Fibroblast of lung (primary cell): ENCODE measurements around the gene ARVCF. TPM values are rescaled to one million over a fixed set of nuclear protein-coding genes. Genes with fewer than 3 reads are reported as not detected.

Experiments
- DNase-seq, 2 donors: peaks; one replicate each; pipeline versions ENCODE4 v3.0.0 to v3.0.0-alpha.2; 2010; ENCODE audit warnings: low read depth in 2 of 2
- H2AFZ ChIP-seq: 2 replicates; pipeline ENCODE4 v1.5.1; 2012; ENCODE audit warnings: low read length, control low read depth, inconsistent platforms
- H3K27ac ChIP-seq: 2 replicates; pipeline ENCODE4 v1.5.1; 2011; ENCODE audit warnings: low read length, control low read depth; ENCODE audit not compliant: insufficient read depth
- H3K27me3 ChIP-seq: 2 replicates; pipeline ENCODE4 v1.5.1; 2011; ENCODE audit warnings: mild to moderate bottlenecking, low read length; ENCODE audit not compliant: control insufficient read depth, insufficient read depth
- H3K36me3 ChIP-seq: 2 replicates; pipeline ENCODE4 v1.5.1; 2011; ENCODE audit warnings: low read length; ENCODE audit not compliant: control insufficient read depth, insufficient read depth
- H3K4me1 ChIP-seq: 2 replicates; pipeline ENCODE4 v1.5.1; 2011; ENCODE audit warnings: low read length; ENCODE audit not compliant: control insufficient read depth, insufficient read depth; ENCODE audit errors: extremely low read depth
- H3K4me2 ChIP-seq: 2 replicates; pipeline ENCODE4 v1.5.1; 2011; ENCODE audit warnings: low read length, control low read depth; ENCODE audit not compliant: insufficient read depth; ENCODE audit errors: extremely low read depth
- H3K4me3 ChIP-seq, 4 experiments: fragments of 200-600 bp in 1 of 4; sonication (generic) in 1 of 4; replicated peaks in 1 of 4; 2 replicates each; pipeline ENCODE4 v1.5.1; 2011 to 2016; ENCODE audit warnings: low read length in 4 of 4, low read depth in 3 of 4, mild to moderate bottlenecking in 3 of 4, control low read depth in 2 of 4, inconsistent platforms in 1 of 4, mixed read lengths in 1 of 4; ENCODE audit not compliant: insufficient read depth in 1 of 4; ENCODE audit errors: control extremely low read depth in 1 of 4
- H3K79me2 ChIP-seq: 2 replicates; pipeline ENCODE4 v1.5.1; 2012; ENCODE audit warnings: mild to moderate bottlenecking, low read length, inconsistent platforms; ENCODE audit not compliant: control insufficient read depth, insufficient read depth
- H3K9ac ChIP-seq: 2 replicates; pipeline ENCODE4 v1.5.1; 2011; ENCODE audit warnings: mild to moderate bottlenecking, low read length, control low read depth; ENCODE audit not compliant: insufficient read depth
- H3K9me3 ChIP-seq: 2 replicates; pipeline ENCODE4 v1.5.1; 2012; ENCODE audit warnings: low read depth, low read length; ENCODE audit not compliant: control insufficient read depth, insufficient read depth
- H4K20me1 ChIP-seq: 2 replicates; pipeline ENCODE4 v1.5.1; 2011; ENCODE audit warnings: low read length; ENCODE audit not compliant: control insufficient read depth, insufficient read depth; ENCODE audit errors: extremely low read depth
- EZH2 ChIP-seq: IDR thresholded peaks from 2 replicates; pipeline ENCODE4 v1.5.1; 2012; ENCODE audit warnings: low read length, control low read depth, mild to moderate bottlenecking; ENCODE audit errors: missing control alignments
- polyA plus RNA-seq, 2 donors: library from polyadenylated mRNA; depleted of rRNA in 1 of 2; stranded (reverse) in 1 of 2; unstranded in 1 of 2; fragments of >200 nt; gene quantifications; 2 replicates each; pipeline ENCODE4 v1.2.1, GENCODE V29; 2011 to 2012; ENCODE audit warnings: missing spikeins in 1 of 2
- total RNA-seq: library from RNA; depleted of rRNA; stranded (reverse); fragments of >200 nt; gene quantifications from 2 replicates; pipeline ENCODE4 v1.2.1, GENCODE V29; 2014
- TF ChIP-seq, protein P1 (sequence below), 2 donors: IDR thresholded peaks in 1 of 2; conservative IDR thresholded peaks in 1 of 2; 1 replicate in 1 of 2; 2 replicates in 1 of 2; pipeline ENCODE4 v1.5.1; 2011 to 2012; ENCODE audit warnings: low read length in 2 of 2, control low read depth in 1 of 2, inconsistent platforms in 1 of 2, low read depth in 1 of 2, mild to moderate bottlenecking in 1 of 2

Gene ARVCF
- total and polyA plus RNA-seq, 2 donors (not counting 1 experiment from before 2014, with no cell fraction given): 2.0 to 15.7 TPM

DNA sequence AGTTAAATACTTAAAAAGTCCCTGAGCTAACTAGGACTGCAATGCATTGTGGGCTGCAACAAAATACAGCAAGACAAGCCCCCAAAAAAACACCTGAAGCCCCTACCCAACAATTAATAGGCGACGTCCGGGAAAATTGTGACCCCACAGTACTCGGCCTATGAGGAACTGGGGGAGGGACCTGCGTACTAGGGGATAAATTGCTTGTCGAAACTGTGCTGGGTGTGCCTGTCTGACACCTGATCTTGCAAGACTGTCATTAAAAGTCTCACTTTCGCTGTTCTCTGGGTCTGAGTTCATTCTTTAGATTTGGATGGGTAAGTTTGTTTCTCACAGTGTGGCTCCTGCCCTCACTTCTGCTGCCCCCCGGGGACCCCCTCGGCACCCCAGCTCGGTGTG, 19.5 kb upstream of the ARVCF start:
- H3K79me2 ChIP-seq: no peaks in the 10 kb centered on the region
- no peaks in the 10 kb centered on the region for H4K20me1 ChIP-seq
- peaks cover 3% of the 10 kb centered on the region for H3K36me3 ChIP-seq
- TF ChIP-seq, protein P1, sequence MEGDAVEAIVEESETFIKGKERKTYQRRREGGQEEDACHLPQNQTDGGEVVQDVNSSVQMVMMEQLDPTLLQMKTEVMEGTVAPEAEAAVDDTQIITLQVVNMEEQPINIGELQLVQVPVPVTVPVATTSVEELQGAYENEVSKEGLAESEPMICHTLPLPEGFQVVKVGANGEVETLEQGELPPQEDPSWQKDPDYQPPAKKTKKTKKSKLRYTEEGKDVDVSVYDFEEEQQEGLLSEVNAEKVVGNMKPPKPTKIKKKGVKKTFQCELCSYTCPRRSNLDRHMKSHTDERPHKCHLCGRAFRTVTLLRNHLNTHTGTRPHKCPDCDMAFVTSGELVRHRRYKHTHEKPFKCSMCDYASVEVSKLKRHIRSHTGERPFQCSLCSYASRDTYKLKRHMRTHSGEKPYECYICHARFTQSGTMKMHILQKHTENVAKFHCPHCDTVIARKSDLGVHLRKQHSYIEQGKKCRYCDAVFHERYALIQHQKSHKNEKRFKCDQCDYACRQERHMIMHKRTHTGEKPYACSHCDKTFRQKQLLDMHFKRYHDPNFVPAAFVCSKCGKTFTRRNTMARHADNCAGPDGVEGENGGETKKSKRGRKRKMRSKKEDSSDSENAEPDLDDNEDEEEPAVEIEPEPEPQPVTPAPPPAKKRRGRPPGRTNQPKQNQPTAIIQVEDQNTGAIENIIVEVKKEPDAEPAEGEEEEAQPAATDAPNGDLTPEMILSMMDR (conservative IDR thresholded peaks at IDR 0.05 in 1 of 2, IDR thresholded peaks at IDR 0.05 in 1 of 2; ENCODE audit: low read depth in 1 of 2, low read length in 2 of 2): no peak
- TF ChIP-seq EZH2: no peak
- H3K9ac ChIP-seq: no peak overlapping the region
- H3K4me1 ChIP-seq: no peaks in the 10 kb centered on the region
- no peak overlapping the region for H3K27ac ChIP-seq
- H3K27me3 ChIP-seq: no peaks in the 10 kb centered on the region
- H2AFZ ChIP-seq: no peak overlapping the region
- DNase-seq: no peak
- no peak overlapping the region for H3K4me2 ChIP-seq
- no peak overlapping the region for H3K4me3 ChIP-seq
- no peaks in the 10 kb centered on the region for H3K9me3 ChIP-seq

DNA sequence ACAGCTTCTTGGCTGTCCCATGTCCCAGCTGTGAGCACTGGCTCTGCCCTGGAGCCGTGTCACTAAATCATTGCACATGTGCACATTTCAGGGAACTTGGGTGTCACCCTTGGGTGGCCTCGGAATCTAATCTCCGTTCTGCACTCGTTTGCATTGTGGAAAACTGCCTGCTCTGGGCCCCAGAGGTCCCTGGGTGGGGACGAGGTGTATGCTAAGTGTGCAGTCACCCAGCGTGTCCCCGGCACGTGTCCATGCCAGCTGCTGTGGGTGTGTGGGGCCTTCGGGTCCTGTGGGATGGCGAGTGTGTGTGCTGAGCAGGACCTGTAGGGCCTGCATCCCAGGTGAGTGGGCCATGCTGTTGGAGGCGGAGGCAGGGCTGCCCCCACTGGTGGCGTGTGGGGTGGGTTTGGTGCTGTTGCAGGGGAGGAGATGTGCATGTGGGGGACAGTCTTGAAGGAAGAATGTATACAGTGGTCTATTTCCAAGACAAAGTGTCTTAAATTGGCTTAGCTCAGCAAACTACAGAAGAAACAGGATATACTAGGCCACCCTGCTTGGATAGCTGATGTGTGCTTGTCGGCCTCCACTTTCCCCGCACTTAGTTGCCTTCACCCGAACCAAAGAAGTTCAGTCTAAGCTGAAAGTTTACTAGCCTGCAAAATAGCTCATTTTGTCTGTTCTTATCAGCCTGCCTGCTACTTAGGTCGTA, 18.9 kb upstream of the ARVCF start:
- no peak for DNase-seq
- H4K20me1 ChIP-seq: no peaks in the 10 kb centered on the region
- no peak overlapping the region for H3K9ac ChIP-seq
- H2AFZ ChIP-seq: no peak overlapping the region
- H3K4me3 ChIP-seq: no peak overlapping the region
- no peaks in the 10 kb centered on the region for H3K27me3 ChIP-seq
- H3K4me1 ChIP-seq: no peaks in the 10 kb centered on the region
- H3K79me2 ChIP-seq: no peaks in the 10 kb centered on the region
- no peak for TF ChIP-seq EZH2
- TF ChIP-seq, protein P1 (conservative IDR thresholded peaks at IDR 0.05 in 1 of 2, IDR thresholded peaks at IDR 0.05 in 1 of 2; ENCODE audit: low read depth in 1 of 2, low read length in 2 of 2): no peak
- H3K4me2 ChIP-seq: no peak overlapping the region
- no peaks in the 10 kb centered on the region for H3K9me3 ChIP-seq
- peaks cover 2% of the 10 kb centered on the region for H3K36me3 ChIP-seq
- H3K27ac ChIP-seq: no peak overlapping the region

DNA sequence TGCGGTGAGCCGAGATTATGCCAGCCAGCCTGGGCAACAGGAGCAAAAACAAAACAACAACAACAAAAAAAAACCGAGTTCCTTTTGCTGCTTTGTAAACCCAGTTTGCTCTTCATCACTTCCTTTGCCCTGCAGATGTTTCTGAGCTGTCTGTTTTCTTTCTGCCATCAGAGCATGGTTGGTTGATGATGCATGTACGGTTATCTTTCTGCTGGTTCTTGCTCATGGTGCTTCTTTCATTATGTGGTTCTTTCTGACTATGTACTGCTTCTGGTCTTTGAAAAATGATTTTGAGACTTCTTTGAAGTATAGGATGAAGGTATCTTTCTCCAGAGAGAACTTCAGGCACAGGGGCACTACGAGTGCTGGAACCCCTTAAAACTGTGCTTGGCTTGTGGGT, 17.5 kb upstream of the ARVCF start:
- H3K4me2 ChIP-seq: no peak overlapping the region
- H3K4me1 ChIP-seq: no peaks in the 10 kb centered on the region
- no peak overlapping the region for H3K4me3 ChIP-seq
- peaks cover 2% of the 10 kb centered on the region for H3K36me3 ChIP-seq
- no peak overlapping the region for H3K9ac ChIP-seq
- no peaks in the 10 kb centered on the region for H4K20me1 ChIP-seq
- H2AFZ ChIP-seq: no peak overlapping the region
- DNase-seq: no peak
- no peak overlapping the region for H3K27ac ChIP-seq
- H3K27me3 ChIP-seq: no peaks in the 10 kb centered on the region
- H3K9me3 ChIP-seq: no peaks in the 10 kb centered on the region
- H3K79me2 ChIP-seq: no peaks in the 10 kb centered on the region
- TF ChIP-seq EZH2: no peak
